HG03060 (cell line): Measurements from ENCODE around the gene FOXP1.

ENCODE experiments used
- ATAC-seq: cut with Tn5 transposase; IDR thresholded peaks from one replicate; pipeline ENCODE4 v1.9.1; 2021; ENCODE audit warnings: low read depth, moderate number of reproducible peaks; ENCODE audit not compliant: unreplicated experiment

Gene FOXP1

GRCh38 chr3:70919091-70919490, 664.4 kb downstream of the FOXP1 start:
- ATAC-seq: no peak

- ATAC-seq: no peak
Measured at GRCh38 chr3:70916375-70917055, 667.0 kb downstream of the FOXP1 start.

GRCh38 chr3:70914862-70915261, 668.7 kb downstream of the FOXP1 start:
- ATAC-seq: no peak

GRCh38 chr3:70911719-70912118, 671.8 kb downstream of the FOXP1 start:
- ATAC-seq: no peak

- no peak for ATAC-seq
Measured at GRCh38 chr3:70905491-70905890, 678.0 kb downstream of the FOXP1 start.
